OCI-LY1 (cell line): ENCODE data around the gene ELP2.

Source experiments
- H2AFZ ChIP-seq: fragments of 200-600 bp; sonication (generic), shearing (Covaris generic); 2 replicates; pipeline ENCODE4 v1.6.0; 2014; ENCODE audit warnings: antibody characterized with exemption, mild to moderate bottlenecking, low read length
- H3F3A ChIP-seq: fragments of 200-600 bp; sonication (generic), shearing (Covaris generic); 2 replicates; pipeline ENCODE4 v1.6.0; 2014; ENCODE audit warnings: mild to moderate bottlenecking, antibody characterized with exemption, low read length, moderate library complexity; ENCODE audit not compliant: insufficient read depth
- H3K27ac ChIP-seq: fragments of 200-600 bp; sonication (generic); 2 replicates; pipeline ENCODE4 v1.5.1; 2014; ENCODE audit warnings: low read length, mixed run types, mild to moderate bottlenecking, low read depth; ENCODE audit not compliant: poor library complexity, severe bottlenecking
- H3K27me3 ChIP-seq: fragments of 200-600 bp; sonication (generic); 2 replicates; pipeline ENCODE4 v1.6.0; 2014; ENCODE audit warnings: antibody characterized with exemption, mild to moderate bottlenecking, low read length, moderate library complexity; ENCODE audit not compliant: insufficient read depth
- H3K36me3 ChIP-seq: fragments of 200-600 bp; sonication (generic); 2 replicates; pipeline ENCODE4 v1.6.1; 2014; ENCODE audit warnings: mild to moderate bottlenecking, antibody characterized with exemption, low read length, moderate library complexity, mixed read lengths; ENCODE audit not compliant: insufficient read depth
- H3K4me1 ChIP-seq: fragments of 200-600 bp; sonication (generic); 2 replicates; pipeline ENCODE4 v1.5.1; 2014; ENCODE audit warnings: mild to moderate bottlenecking, low read length, moderate library complexity; ENCODE audit not compliant: insufficient read depth, severe bottlenecking
- H3K4me2 ChIP-seq: fragments of 200-600 bp; sonication (generic), shearing (Covaris generic); 2 replicates; pipeline ENCODE4 v1.6.1; 2014; ENCODE audit warnings: low read length
- H3K4me3 ChIP-seq: fragments of 200-600 bp; sonication (generic); 2 replicates; pipeline ENCODE4 v1.5.1; 2014; ENCODE audit warnings: low read length, low read depth, mild to moderate bottlenecking, mixed read lengths; ENCODE audit not compliant: poor library complexity, severe bottlenecking
- H3K79me2 ChIP-seq: fragments of 200-600 bp; shearing (Covaris generic); 2 replicates; pipeline ENCODE4 v1.6.1; 2016; ENCODE audit warnings: mixed run types, low read length, mixed read lengths; ENCODE audit not compliant: insufficient read depth
- H3K9ac ChIP-seq: fragments of 200-600 bp; sonication (generic), shearing (Covaris generic); 2 replicates; pipeline ENCODE4 v1.6.1; 2014; ENCODE audit warnings: mild to moderate bottlenecking, low read length, mixed read lengths
- H3K9me2 ChIP-seq: fragments of 200-600 bp; sonication (generic), shearing (Covaris generic); 2 replicates; pipeline ENCODE4 v1.6.1; 2014; ENCODE audit warnings: low read depth, mild to moderate bottlenecking, low read length, mixed read lengths
- H3K9me3 ChIP-seq: fragments of 200-600 bp; shearing (Covaris generic); 2 replicates; pipeline ENCODE4 v1.6.1; 2014; ENCODE audit warnings: low read length, mixed read lengths
- H4K20me1 ChIP-seq: fragments of 200-600 bp; sonication (generic), shearing (Covaris generic); 2 replicates; pipeline ENCODE4 v1.6.0; 2016; ENCODE audit warnings: mild to moderate bottlenecking, low read length; ENCODE audit not compliant: insufficient read depth
- EZH2 ChIP-seq: fragments of 200-600 bp; sonication (generic), shearing (Covaris generic); IDR thresholded peaks from 2 replicates; pipeline ENCODE4 v1.8.0; 2017; ENCODE audit warnings: borderline replicate concordance, mixed run types, mild to moderate bottlenecking, antibody characterized with exemption, low read length, moderate library complexity, mixed read lengths
- TF ChIP-seq, protein P1 (sequence below): fragments of 200-600 bp; sonication (generic), shearing (Covaris generic); IDR thresholded peaks from 2 replicates; pipeline ENCODE4 v1.5.1; 2017; ENCODE audit warnings: mild to moderate bottlenecking, antibody characterized with exemption, low read length, moderate library complexity, mixed read lengths

ELP2 gene

GRCh38 chr18:36135264-36135663 is 5.6 kb downstream of the ELP2 start:
- H3K4me1 ChIP-seq = peaks cover 20% of the 10 kb centered on the region
- H3K36me3 ChIP-seq = peaks cover 52% of the 10 kb centered on the region
- H3K4me2 ChIP-seq = no peak overlapping the region
- H3K27me3 ChIP-seq = no peaks in the 10 kb centered on the region
- H3K9me2 ChIP-seq = no peaks in the 10 kb centered on the region
- H3F3A ChIP-seq = no peaks in the 10 kb centered on the region; the same call in 1 of the 2 replicates
- no peak for TF ChIP-seq EZH2
- TF ChIP-seq, protein P1, sequence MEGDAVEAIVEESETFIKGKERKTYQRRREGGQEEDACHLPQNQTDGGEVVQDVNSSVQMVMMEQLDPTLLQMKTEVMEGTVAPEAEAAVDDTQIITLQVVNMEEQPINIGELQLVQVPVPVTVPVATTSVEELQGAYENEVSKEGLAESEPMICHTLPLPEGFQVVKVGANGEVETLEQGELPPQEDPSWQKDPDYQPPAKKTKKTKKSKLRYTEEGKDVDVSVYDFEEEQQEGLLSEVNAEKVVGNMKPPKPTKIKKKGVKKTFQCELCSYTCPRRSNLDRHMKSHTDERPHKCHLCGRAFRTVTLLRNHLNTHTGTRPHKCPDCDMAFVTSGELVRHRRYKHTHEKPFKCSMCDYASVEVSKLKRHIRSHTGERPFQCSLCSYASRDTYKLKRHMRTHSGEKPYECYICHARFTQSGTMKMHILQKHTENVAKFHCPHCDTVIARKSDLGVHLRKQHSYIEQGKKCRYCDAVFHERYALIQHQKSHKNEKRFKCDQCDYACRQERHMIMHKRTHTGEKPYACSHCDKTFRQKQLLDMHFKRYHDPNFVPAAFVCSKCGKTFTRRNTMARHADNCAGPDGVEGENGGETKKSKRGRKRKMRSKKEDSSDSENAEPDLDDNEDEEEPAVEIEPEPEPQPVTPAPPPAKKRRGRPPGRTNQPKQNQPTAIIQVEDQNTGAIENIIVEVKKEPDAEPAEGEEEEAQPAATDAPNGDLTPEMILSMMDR = no peak
- no peak overlapping the region for H3K27ac ChIP-seq
- H4K20me1 ChIP-seq = no peaks in the 10 kb centered on the region
- H3K79me2 ChIP-seq = peaks cover 32% of the 10 kb centered on the region
- no peak overlapping the region for H3K9ac ChIP-seq
- H3K9me3 ChIP-seq = no peaks in the 10 kb centered on the region
- no peak overlapping the region for H3K4me3 ChIP-seq
- H2AFZ ChIP-seq = no peak overlapping the region

DNA sequence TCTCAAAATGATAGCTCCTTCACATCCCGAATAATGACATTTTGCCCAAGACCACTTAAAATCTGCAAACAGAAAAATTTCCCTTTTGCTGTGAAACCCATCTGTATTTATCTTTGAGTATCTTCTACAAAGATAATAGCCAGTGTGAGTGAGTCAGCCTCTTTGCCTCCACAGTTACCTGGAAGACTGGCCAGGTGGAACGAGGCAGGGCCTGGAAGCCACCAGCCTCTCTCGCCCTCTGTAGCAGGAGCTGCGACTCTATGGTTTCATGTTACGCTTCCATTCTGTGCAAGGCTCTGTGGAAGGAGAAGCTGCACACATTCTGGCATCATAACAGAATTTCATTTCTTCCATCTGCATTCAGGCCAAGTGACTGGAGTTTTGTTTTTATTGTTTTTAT is 9.5 kb downstream of the ELP2 start:
- H3K36me3 ChIP-seq = peaks cover 74% of the 10 kb centered on the region

GRCh38 chr18:36141576-36141975 is 11.9 kb downstream of the ELP2 start:
- no peak overlapping the region for H3K9ac ChIP-seq
- no peak overlapping the region for H3K27ac ChIP-seq
- no peak overlapping the region for H3K4me2 ChIP-seq
- H2AFZ ChIP-seq = no peak overlapping the region
- TF ChIP-seq, protein P1 = no peak
- TF ChIP-seq EZH2 = no peak
- H3K27me3 ChIP-seq = no peaks in the 10 kb centered on the region
- H3K4me3 ChIP-seq = no peak overlapping the region
- H3K36me3 ChIP-seq = peaks cover 85% of the 10 kb centered on the region
- no peaks in the 10 kb centered on the region; the same call in 1 of the 2 replicates for H3F3A ChIP-seq
- H3K9me2 ChIP-seq = no peaks in the 10 kb centered on the region
- H3K4me1 ChIP-seq = no peaks in the 10 kb centered on the region
- no peaks in the 10 kb centered on the region for H4K20me1 ChIP-seq
- no peaks in the 10 kb centered on the region for H3K79me2 ChIP-seq
- no peaks in the 10 kb centered on the region for H3K9me3 ChIP-seq

More for the DNA sequence above, 9.5 kb downstream of the ELP2 start:
- Histone ChIP-seq H3K79me2 (no peaks in the 10 kb centered on the region), H3K27me3 (no peaks in the 10 kb centered on the region), H3K27ac (no peak overlapping the region), H3K9ac (no peak overlapping the region), H3K4me2 (no peak overlapping the region), H2AFZ (no peak overlapping the region), H3F3A (no peaks in the 10 kb centered on the region; the same call in 1 of the 2 replicates), H3K4me1 (no peaks in the 10 kb centered on the region), H4K20me1 (no peaks in the 10 kb centered on the region), H3K4me3 (no peak overlapping the region), H3K9me2 (no peaks in the 10 kb centered on the region), H3K9me3 (no peaks in the 10 kb centered on the region)
- TF ChIP-seq EZH2 = no peak
- TF ChIP-seq, protein P1 = no peak
